Measurements from ENCODE around the gene RAPGEF1. TPM values are rescaled to one million over a fixed set of nuclear protein-coding genes. Genes with fewer than 3 reads are reported as not detected.

The RAPGEF1 gene
- total and polyA plus RNA-seq, 2 of the 13 experiments (the other 11 are each of a cell fraction or from before 2014, with no cell fraction given) = 21.2 to 38.9 TPM

- TF ChIP-seq MXI1 (IDR thresholded peaks at IDR 0.05; ENCODE audit: borderline replicate concordance, low read depth, low read length) (no peak), RARA (CRISPR knock-in tag; IDR thresholded peaks at IDR 0.05) (peak; percentile 46), ZNF317 (CRISPR knock-in tag; IDR thresholded peaks at IDR 0.05) (0 out of 2 replicates have a peak, but pooled peaks have one; percentile 19), SKIL (CRISPR knock-in tag; IDR thresholded peaks at IDR 0.05; ENCODE audit: borderline replicate concordance) (peak; percentile 17; the same call in 1 of the 2 replicates), SAP130 (CRISPR knock-in tag; IDR thresholded peaks at IDR 0.05; ENCODE audit: low read depth) (peak; percentile 16; the same call in 1 of the 2 replicates), ZFP36L2 (CRISPR knock-in tag; IDR thresholded peaks at IDR 0.05) (no peak), SP5 (CRISPR knock-in tag; IDR thresholded peaks at IDR 0.05; ENCODE audit: borderline replicate concordance, low read depth) (no peak), ATRX (CRISPR knock-in tag; IDR thresholded peaks at IDR 0.05; ENCODE audit: borderline replicate concordance) (no peak), SOX13 (IDR thresholded peaks at IDR 0.05) (no peak), SOX13 (CRISPR knock-in tag; conservative IDR thresholded peaks at IDR 0.05 in 1 of 2, IDR thresholded peaks at IDR 0.05 in 1 of 2) (peak in 1 of 2 experiments; percentile 59; a peak in 2 of 4 replicates), NONO (IDR thresholded peaks at IDR 0.05) (no peak), NONO (CRISPR knock-in tag; conservative IDR thresholded peaks at IDR 0.05) (no peak)
- TF ChIP-seq, protein P1, sequence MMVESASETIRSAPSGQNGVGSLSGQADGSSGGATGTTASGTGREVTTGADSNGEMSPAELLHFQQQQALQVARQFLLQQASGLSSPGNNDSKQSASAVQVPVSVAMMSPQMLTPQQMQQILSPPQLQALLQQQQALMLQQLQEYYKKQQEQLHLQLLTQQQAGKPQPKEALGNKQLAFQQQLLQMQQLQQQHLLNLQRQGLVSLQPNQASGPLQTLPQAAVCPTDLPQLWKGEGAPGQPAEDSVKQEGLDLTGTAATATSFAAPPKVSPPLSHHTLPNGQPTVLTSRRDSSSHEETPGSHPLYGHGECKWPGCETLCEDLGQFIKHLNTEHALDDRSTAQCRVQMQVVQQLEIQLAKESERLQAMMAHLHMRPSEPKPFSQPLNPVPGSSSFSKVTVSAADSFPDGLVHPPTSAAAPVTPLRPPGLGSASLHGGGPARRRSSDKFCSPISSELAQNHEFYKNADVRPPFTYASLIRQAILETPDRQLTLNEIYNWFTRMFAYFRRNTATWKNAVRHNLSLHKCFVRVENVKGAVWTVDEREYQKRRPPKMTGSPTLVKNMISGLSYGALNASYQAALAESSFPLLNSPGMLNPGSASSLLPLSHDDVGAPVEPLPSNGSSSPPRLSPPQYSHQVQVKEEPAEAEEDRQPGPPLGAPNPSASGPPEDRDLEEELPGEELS (CRISPR knock-in tag; IDR thresholded peaks at IDR 0.05) = peak; percentile 71
- TF ChIP-seq, protein P2, sequence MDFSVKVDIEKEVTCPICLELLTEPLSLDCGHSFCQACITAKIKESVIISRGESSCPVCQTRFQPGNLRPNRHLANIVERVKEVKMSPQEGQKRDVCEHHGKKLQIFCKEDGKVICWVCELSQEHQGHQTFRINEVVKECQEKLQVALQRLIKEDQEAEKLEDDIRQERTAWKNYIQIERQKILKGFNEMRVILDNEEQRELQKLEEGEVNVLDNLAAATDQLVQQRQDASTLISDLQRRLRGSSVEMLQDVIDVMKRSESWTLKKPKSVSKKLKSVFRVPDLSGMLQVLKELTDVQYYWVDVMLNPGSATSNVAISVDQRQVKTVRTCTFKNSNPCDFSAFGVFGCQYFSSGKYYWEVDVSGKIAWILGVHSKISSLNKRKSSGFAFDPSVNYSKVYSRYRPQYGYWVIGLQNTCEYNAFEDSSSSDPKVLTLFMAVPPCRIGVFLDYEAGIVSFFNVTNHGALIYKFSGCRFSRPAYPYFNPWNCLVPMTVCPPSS (IDR thresholded peaks at IDR 0.05) = no peak
- TF ChIP-seq, protein P3, sequence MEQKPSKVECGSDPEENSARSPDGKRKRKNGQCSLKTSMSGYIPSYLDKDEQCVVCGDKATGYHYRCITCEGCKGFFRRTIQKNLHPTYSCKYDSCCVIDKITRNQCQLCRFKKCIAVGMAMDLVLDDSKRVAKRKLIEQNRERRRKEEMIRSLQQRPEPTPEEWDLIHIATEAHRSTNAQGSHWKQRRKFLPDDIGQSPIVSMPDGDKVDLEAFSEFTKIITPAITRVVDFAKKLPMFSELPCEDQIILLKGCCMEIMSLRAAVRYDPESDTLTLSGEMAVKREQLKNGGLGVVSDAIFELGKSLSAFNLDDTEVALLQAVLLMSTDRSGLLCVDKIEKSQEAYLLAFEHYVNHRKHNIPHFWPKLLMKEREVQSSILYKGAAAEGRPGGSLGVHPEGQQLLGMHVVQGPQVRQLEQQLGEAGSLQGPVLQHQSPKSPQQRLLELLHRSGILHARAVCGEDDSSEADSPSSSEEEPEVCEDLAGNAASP (CRISPR knock-in tag; IDR thresholded peaks at IDR 0.05; ENCODE audit: borderline replicate concordance) = 0 out of 2 replicates have a peak, but pooled peaks have one; percentile 30
- TF ChIP-seq, protein P4, sequence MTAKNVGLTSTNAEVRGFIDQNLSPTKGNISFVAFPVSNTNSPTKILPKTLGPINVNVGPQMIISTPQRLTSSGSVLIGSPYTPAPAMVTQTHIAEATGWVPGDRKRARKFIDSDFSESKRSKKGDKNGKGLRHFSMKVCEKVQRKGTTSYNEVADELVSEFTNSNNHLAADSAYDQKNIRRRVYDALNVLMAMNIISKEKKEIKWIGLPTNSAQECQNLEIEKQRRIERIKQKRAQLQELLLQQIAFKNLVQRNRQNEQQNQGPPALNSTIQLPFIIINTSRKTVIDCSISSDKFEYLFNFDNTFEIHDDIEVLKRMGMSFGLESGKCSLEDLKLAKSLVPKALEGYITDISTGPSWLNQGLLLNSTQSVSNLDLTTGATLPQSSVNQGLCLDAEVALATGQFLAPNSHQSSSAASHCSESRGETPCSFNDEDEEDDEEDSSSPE (CRISPR knock-in tag; IDR thresholded peaks at IDR 0.05) = peak; percentile 54; the same call in 1 of the 2 replicates
- TF ChIP-seq, protein P5, sequence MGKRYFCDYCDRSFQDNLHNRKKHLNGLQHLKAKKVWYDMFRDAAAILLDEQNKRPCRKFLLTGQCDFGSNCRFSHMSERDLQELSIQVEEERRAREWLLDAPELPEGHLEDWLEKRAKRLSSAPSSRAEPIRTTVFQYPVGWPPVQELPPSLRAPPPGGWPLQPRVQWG (CRISPR knock-in tag; IDR thresholded peaks at IDR 0.05; ENCODE audit: borderline replicate concordance, low read depth) = no peak
Observed at GRCh38 chr9:131546336-131547084, 193.4 kb downstream of the RAPGEF1 start (continued).
